WTC11 (cell line): ENCODE data around the gene PKP3. TPM values are rescaled to one million over a fixed set of nuclear protein-coding genes. Genes with fewer than 3 reads are reported as not detected.

Source experiments
- ATAC-seq: fragments of 200-7000 bp; cut with Tn5 transposase; 2 replicates; pipeline ENCODE4 v1.10.0; 2021; ENCODE audit warnings: mild to moderate bottlenecking, moderate library complexity
- CTCF ChIA-PET: fragments of 300-600 bp; sonication (Branson Sonifier 250); formaldehyde crosslinking; loops from one replicate; lab custom pipeline; 2021; ENCODE audit warnings: antibody characterized with exemption; lab: Charles Lee
- POLR2A ChIA-PET: fragments of 350-600 bp; sonication (Branson Sonifier 250); formaldehyde crosslinking; loops from one replicate; lab custom pipeline; 2021; ENCODE audit warnings: antibody characterized with exemption; lab: Charles Lee
- DNase-seq: peaks from one replicate; pipeline ENCODE4 v3.0.0; 2021; ENCODE audit warnings: low spot score
- H3K27ac Mint-ChIP-seq: 2 replicates; pipeline ENCODE4 v1.8.0; 2021; ENCODE audit warnings: mixed read lengths
- H3K27me3 Mint-ChIP-seq: 2 replicates; pipeline ENCODE4 v1.8.0; 2021; ENCODE audit warnings: low read depth, mild to moderate bottlenecking, moderate library complexity, mixed read lengths
- H3K36me3 Mint-ChIP-seq: 2 replicates; pipeline ENCODE4 v1.8.0; 2021; ENCODE audit warnings: mixed read lengths
- H3K4me1 Mint-ChIP-seq: 2 replicates; pipeline ENCODE4 v1.8.0; 2022; ENCODE audit warnings: mixed read lengths
- H3K4me3 Mint-ChIP-seq: 2 replicates; pipeline ENCODE4 v1.8.0; 2021; ENCODE audit warnings: mild to moderate bottlenecking, moderate library complexity, mixed read lengths
- H3K9me3 Mint-ChIP-seq: 2 replicates; pipeline ENCODE4 v1.8.0; 2021; ENCODE audit warnings: mixed read lengths
- CDX4 ChIP-seq: fragments of 250-450 bp; sonication (Bioruptor Pico); IDR thresholded peaks from 2 replicates; pipeline ENCODE4 v1.9.0; 2021; ENCODE audit warnings: moderate library complexity, mild to moderate bottlenecking, inconsistent platforms, borderline replicate concordance
- CREM ChIP-seq: sonication (generic); formaldehyde crosslinking; IDR thresholded peaks from 2 replicates; pipeline ENCODE4 v1.8.1; 2022; ENCODE audit warnings: mild to moderate bottlenecking, missing genetic modification reagents, moderate library complexity
- ETV6 ChIP-seq: sonication (generic); formaldehyde crosslinking; IDR thresholded peaks from 2 replicates; pipeline ENCODE4 v1.8.1; 2022; ENCODE audit warnings: mild to moderate bottlenecking, missing genetic modification reagents
- FOXK1 ChIP-seq: sonication (generic); formaldehyde crosslinking; IDR thresholded peaks from 2 replicates; pipeline ENCODE4 v1.8.0; 2022; ENCODE audit warnings: mild to moderate bottlenecking, moderate library complexity, missing genetic modification reagents
- JAZF1 ChIP-seq: fragments of 250-450 bp; sonication (Bioruptor Pico); IDR thresholded peaks from 2 replicates; pipeline ENCODE4 v1.9.0; 2021; ENCODE audit warnings: moderate library complexity, mild to moderate bottlenecking, inconsistent platforms
- MYBL2 ChIP-seq: sonication (generic); formaldehyde crosslinking; IDR thresholded peaks from 2 replicates; pipeline ENCODE4 v1.8.1; 2023; ENCODE audit warnings: mild to moderate bottlenecking, moderate library complexity, missing genetic modification reagents
- NFE2L1 ChIP-seq: sonication (generic); formaldehyde crosslinking; IDR thresholded peaks from 2 replicates; pipeline ENCODE4 v1.8.1; 2023; ENCODE audit warnings: missing genetic modification reagents
- NR1H2 ChIP-seq: sonication (generic); formaldehyde crosslinking; IDR thresholded peaks from 2 replicates; pipeline ENCODE4 v1.9.0; 2021; ENCODE audit warnings: mild to moderate bottlenecking, moderate library complexity, missing genetic modification reagents
- SP1 ChIP-seq: sonication (generic); formaldehyde crosslinking; conservative IDR thresholded peaks from 2 replicates; pipeline ENCODE4 v1.8.1; 2022; ENCODE audit warnings: missing genetic modification reagents
- ZBTB43 ChIP-seq: sonication (generic); formaldehyde crosslinking; IDR thresholded peaks from 2 replicates; pipeline ENCODE4 v1.8.1; 2023; ENCODE audit warnings: mild to moderate bottlenecking, missing genetic modification reagents
- ZNF121 ChIP-seq: sonication (generic); formaldehyde crosslinking; IDR thresholded peaks from 2 replicates; pipeline ENCODE4 v1.8.0; 2023; ENCODE audit warnings: missing genetic modification reagents
- ZNF232 ChIP-seq: sonication (generic); formaldehyde crosslinking; IDR thresholded peaks from 2 replicates; pipeline ENCODE4 v1.8.0; 2022; ENCODE audit warnings: mild to moderate bottlenecking, missing genetic modification reagents
- ZNF532 ChIP-seq: fragments of 250-450 bp; sonication (Bioruptor Pico); IDR thresholded peaks from 2 replicates; pipeline ENCODE4 v1.9.0; 2021; ENCODE audit warnings: mild to moderate bottlenecking, borderline replicate concordance
- total RNA-seq: library from RNA; stranded (reverse); gene quantifications from 3 replicates; pipeline ENCODE4 v1.2.3, GENCODE V29; 2021
- TF ChIP-seq, protein P1 (sequence below): sonication (generic); formaldehyde crosslinking; IDR thresholded peaks from 2 replicates; pipeline ENCODE4 v1.8.1; 2023; ENCODE audit warnings: mild to moderate bottlenecking, moderate library complexity, missing genetic modification reagents
- TF ChIP-seq, protein P2 (sequence below): fragments of 250-450 bp; sonication (Bioruptor Pico); conservative IDR thresholded peaks from 2 replicates; pipeline ENCODE4 v1.9.0; 2021; ENCODE audit warnings: mild to moderate bottlenecking
- TF ChIP-seq, protein P3 (sequence below): fragments of 250-450 bp; sonication (Bioruptor Pico); IDR thresholded peaks from 2 replicates; pipeline ENCODE4 v2.1.2; 2022; ENCODE audit warnings: mild to moderate bottlenecking, moderate library complexity

Gene PKP3
- total RNA-seq, 1 experiment from 2014 or later, result 17.3 TPM

DNA sequence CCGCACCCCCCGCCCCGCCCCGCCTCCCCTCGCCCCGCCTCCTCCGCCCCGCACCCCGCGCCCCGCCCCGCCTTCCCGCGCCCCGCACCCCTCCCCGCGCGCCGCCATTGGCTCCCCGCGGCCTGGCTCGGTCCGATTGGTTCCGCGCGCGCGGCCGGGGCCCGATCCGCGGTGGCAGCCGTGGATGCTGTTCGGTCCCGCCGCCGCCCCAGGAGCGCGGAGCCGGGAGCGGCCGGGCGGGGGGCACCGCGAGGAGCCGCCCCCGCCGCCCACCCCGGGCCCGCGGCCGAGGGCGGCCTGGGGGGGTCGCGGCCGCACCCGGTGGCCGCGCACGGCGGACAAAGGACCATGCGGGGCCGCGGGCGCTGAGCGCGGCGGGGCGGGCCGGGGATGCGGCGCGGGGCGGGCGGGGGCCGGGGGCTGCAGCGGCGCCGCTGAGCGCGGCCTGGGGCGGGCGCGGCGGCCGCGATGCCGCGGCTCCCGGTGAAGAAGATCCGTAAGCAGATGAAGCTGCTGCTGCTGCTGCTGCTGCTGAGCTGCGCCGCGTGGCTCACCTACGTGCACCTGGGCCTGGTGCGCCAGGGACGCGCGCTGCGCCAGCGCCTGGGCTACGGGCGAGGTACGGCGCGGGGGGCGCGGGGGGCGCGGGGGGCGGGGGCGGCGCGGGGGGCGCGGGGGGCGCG is 24.5 kb upstream of the PKP3 start, which contains the start of gene B4GALNT4 (continued):
- no peak for TF ChIP-seq CDX4 (CRISPR knock-in tag)
- no peak for TF ChIP-seq ZNF232 (CRISPR knock-in tag)

DNA sequence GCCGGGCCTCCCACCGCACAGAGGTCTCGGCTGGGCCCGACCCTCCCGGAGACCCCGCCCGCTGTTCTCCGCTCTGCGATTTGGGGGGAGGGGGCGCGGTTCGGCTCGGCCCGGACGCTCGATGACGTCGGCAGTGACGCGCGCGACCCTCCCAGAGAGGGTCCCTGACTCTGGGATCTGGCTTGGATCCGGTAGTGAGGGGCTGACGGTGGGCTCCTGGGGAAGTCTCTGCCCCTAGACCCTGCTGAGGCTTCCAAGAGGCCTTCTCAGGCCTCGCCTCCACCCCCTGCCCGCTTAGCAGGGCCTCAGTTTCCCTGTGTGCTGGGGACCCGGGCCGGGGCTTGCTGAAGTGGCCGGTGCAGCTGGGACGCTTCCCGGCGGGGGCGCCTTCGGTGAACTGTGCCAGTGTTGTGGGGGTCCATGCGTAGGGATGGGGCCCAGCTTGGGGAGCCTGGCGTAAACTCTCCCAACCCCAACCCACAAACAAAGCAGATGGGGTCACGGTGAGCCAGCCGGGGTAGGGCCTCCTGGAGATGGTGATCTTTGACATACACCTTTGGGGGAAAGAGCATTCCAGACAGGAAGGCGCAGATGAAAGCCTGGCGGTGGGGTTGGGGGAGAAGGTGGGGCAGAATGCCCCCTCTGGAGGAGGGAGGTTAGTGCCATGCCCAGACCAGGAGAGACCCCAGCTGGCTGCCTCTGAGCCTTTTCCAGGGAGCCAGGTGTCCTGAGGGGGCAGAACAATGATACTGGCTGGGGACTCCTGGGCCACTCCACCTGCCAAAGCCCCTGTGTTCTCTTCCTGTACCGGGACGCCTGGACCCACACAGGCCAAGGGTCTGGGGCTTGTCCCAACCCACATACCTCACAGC is 23.7 kb upstream of the PKP3 start:
- H3K36me3 Mint-ChIP-seq, result peaks cover 19% of the 10 kb centered on the region
- H3K27ac Mint-ChIP-seq, result peak overlapping the region; percentile 87
- peaks cover 22% of the 10 kb centered on the region for H3K4me1 Mint-ChIP-seq
- ChIA-PET POLR2A (no interaction called here), CTCF (interaction anchor here (0.8 to 2.3 kb wide), 6 partner anchors 20 to 120 kb away, joined by 3 to 12 read pairs (median 4); no protein-coding TSS in a partner anchor)
- H3K4me3 Mint-ChIP-seq, result peak overlapping the region; percentile 76
- DNase-seq, result peak; percentile 73
- TF ChIP-seq FOXK1 (CRISPR knock-in tag) (0 out of 2 replicates have a peak, but pooled peaks have one; percentile 23), ETV6 (CRISPR knock-in tag) (0 out of 2 replicates have a peak, but pooled peaks have one; percentile 31), CREM (peak; percentile 70; the same call in 1 of the 2 replicates), SP1 (CRISPR knock-in tag) (0 out of 2 replicates have a peak, but pooled peaks have one; percentile 31), ZNF121 (no peak)
- peak; percentile 50 for ATAC-seq
- H3K27me3 Mint-ChIP-seq, result peaks cover 8% of the 10 kb centered on the region
- 0 out of 2 replicates have a peak, but pooled peaks cover 7% of the 10 kb centered on the region for H3K9me3 Mint-ChIP-seq

GRCh38 chr11:371051-371450 is 23.0 kb upstream of the PKP3 start:
- H3K9me3 Mint-ChIP-seq, result 0 out of 2 replicates have a peak, but pooled peaks cover 7% of the 10 kb centered on the region
- H3K36me3 Mint-ChIP-seq, result peaks cover 19% of the 10 kb centered on the region
- peaks cover 22% of the 10 kb centered on the region for H3K4me1 Mint-ChIP-seq
- H3K27me3 Mint-ChIP-seq, result peaks cover 8% of the 10 kb centered on the region
- ChIA-PET POLR2A (no interaction called here), CTCF (interaction anchor here (0.8 to 2.3 kb wide), 5 partner anchors 19 to 120 kb away, joined by 3 to 12 read pairs (median 5); no protein-coding TSS in a partner anchor)
- H3K27ac Mint-ChIP-seq, result peak overlapping the region; percentile 91
- DNase-seq (peak; percentile 22), ATAC-seq (peak; percentile 3; the same call in 1 of the 2 replicates)
- peak overlapping the region; percentile 76 for H3K4me3 Mint-ChIP-seq
- TF ChIP-seq NFE2L1 (CRISPR knock-in tag) (no peak), JAZF1 (CRISPR knock-in tag) (no peak), MYBL2 (CRISPR knock-in tag) (no peak), ZBTB43 (CRISPR knock-in tag) (no peak), NR1H2 (CRISPR knock-in tag) (no peak), CREM (no peak), ZNF532 (CRISPR knock-in tag) (no peak)
- TF ChIP-seq, protein P1, sequence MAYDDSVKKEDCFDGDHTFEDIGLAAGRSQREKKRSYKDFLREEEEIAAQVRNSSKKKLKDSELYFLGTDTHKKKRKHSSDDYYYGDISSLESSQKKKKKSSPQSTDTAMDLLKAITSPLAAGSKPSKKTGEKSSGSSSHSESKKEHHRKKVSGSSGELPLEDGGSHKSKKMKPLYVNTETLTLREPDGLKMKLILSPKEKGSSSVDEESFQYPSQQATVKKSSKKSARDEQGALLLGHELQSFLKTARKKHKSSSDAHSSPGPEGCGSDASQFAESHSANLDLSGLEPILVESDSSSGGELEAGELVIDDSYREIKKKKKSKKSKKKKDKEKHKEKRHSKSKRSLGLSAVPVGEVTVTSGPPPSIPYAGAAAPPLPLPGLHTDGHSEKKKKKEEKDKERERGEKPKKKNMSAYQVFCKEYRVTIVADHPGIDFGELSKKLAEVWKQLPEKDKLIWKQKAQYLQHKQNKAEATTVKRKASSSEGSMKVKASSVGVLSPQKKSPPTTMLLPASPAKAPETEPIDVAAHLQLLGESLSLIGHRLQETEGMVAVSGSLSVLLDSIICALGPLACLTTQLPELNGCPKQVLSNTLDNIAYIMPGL, result no peak
- TF ChIP-seq, protein P2, sequence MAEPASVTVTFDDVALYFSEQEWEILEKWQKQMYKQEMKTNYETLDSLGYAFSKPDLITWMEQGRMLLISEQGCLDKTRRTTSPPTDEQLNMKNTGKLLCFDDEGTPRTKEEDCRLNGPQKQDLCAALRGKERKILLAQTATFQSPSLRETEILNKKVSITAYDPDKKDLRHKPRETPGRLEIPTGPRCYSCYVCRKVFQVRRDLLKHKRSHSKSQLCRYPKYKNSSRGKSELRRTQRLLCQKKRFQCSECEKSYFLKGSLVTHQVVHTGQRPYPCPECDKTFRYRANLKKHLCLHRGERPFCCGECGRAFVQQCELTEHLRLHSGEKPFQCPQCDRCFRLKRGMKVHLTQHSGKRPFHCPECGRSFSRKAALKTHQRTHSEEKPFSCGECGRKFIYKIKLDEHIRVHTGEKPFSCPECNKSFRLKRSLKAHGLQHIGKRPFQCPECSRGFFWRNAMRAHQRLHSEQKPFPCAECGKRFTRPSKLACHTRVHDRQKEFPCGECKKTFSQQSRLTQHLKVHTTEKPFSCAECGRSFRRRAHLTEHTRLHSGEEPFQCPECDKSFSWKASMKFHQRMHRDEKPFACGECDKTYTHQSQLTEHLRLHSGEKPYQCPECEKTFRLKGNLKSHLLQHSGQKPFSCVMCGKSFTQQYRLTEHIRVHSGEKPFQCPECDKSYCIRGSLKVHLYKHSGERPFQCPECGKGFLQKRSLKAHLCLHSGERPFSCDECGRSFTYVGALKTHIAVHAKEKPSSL (CRISPR knock-in tag), result no peak
- TF ChIP-seq, protein P3, sequence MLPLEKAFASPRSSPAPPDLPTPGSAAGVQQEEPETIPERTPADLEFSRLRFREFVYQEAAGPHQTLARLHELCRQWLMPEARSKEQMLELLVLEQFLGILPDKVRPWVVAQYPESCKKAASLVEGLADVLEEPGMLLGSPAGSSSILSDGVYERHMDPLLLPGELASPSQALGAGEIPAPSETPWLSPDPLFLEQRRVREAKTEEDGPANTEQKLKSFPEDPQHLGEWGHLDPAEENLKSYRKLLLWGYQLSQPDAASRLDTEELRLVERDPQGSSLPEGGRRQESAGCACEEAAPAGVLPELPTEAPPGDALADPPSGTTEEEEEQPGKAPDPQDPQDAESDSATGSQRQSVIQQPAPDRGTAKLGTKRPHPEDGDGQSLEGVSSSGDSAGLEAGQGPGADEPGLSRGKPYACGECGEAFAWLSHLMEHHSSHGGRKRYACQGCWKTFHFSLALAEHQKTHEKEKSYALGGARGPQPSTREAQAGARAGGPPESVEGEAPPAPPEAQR (CRISPR knock-in tag), result no peak
